Measurements from ENCODE around the gene EIPR1. TPM values are rescaled to one million over a fixed set of nuclear protein-coding genes. Genes with fewer than 3 reads are reported as not detected.

Gene EIPR1
- polyA plus RNA-seq, 1 donor from 2014 or later, result 138 TPM

DNA sequence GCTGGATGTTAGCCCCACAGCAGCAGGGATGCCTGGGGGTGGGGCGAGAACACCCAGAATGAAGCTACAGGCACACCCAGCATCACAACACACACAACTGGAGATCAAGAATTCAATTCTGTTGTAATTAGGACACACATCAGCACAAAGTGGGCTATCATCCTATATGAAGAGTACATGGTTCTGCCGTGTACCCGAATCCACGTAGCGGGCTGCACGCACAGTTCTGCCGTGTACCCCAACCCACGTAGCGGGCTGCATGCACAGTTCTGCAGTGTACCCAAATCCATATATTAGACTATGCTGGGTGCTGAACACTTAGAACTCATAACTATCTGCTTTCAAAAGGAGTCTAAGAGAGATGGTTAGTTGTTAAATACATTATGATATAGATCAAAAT lies 86.5 kb downstream of the EIPR1 start:
- no peaks in the 10 kb centered on the region for H3K9me3 ChIP-seq (ENCODE audit: low read length)
- H3F3A ChIP-seq (ENCODE audit: insufficient read depth, low read length, poor library complexity, severe bottlenecking), result no peaks in the 10 kb centered on the region
- H3K79me2 ChIP-seq (replicated peaks; ENCODE audit: insufficient read depth, low read length), result no peaks in the 10 kb centered on the region
- no peak for TF ChIP-seq TAF1 (IDR thresholded peaks at IDR 0.05; ENCODE audit: low read depth)
- TF ChIP-seq, protein P1, sequence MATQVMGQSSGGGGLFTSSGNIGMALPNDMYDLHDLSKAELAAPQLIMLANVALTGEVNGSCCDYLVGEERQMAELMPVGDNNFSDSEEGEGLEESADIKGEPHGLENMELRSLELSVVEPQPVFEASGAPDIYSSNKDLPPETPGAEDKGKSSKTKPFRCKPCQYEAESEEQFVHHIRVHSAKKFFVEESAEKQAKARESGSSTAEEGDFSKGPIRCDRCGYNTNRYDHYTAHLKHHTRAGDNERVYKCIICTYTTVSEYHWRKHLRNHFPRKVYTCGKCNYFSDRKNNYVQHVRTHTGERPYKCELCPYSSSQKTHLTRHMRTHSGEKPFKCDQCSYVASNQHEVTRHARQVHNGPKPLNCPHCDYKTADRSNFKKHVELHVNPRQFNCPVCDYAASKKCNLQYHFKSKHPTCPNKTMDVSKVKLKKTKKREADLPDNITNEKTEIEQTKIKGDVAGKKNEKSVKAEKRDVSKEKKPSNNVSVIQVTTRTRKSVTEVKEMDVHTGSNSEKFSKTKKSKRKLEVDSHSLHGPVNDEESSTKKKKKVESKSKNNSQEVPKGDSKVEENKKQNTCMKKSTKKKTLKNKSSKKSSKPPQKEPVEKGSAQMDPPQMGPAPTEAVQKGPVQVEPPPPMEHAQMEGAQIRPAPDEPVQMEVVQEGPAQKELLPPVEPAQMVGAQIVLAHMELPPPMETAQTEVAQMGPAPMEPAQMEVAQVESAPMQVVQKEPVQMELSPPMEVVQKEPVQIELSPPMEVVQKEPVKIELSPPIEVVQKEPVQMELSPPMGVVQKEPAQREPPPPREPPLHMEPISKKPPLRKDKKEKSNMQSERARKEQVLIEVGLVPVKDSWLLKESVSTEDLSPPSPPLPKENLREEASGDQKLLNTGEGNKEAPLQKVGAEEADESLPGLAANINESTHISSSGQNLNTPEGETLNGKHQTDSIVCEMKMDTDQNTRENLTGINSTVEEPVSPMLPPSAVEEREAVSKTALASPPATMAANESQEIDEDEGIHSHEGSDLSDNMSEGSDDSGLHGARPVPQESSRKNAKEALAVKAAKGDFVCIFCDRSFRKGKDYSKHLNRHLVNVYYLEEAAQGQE (IDR thresholded peaks at IDR 0.05; ENCODE audit: borderline replicate concordance), result no peak
- TF ChIP-seq POLR2AphosphoS5 (IDR thresholded peaks at IDR 0.05), result no peak
- TF ChIP-seq SMC3 (conservative IDR thresholded peaks at IDR 0.05; ENCODE audit: poor library complexity), result no peak
- TF ChIP-seq MXI1 (conservative IDR thresholded peaks at IDR 0.05; ENCODE audit: poor library complexity, severe bottlenecking), result no peak
- no peak for TF ChIP-seq EP300 (conservative IDR thresholded peaks at IDR 0.05; ENCODE audit: poor library complexity, severe bottlenecking)
- no peak for TF ChIP-seq RAD21 (conservative IDR thresholded peaks at IDR 0.05)
- TF ChIP-seq EZH2 (IDR thresholded peaks at IDR 0.05; ENCODE audit: borderline replicate concordance, insufficient read depth, low read length, poor library complexity, severe bottlenecking), result no peak
- TF ChIP-seq, protein P2, sequence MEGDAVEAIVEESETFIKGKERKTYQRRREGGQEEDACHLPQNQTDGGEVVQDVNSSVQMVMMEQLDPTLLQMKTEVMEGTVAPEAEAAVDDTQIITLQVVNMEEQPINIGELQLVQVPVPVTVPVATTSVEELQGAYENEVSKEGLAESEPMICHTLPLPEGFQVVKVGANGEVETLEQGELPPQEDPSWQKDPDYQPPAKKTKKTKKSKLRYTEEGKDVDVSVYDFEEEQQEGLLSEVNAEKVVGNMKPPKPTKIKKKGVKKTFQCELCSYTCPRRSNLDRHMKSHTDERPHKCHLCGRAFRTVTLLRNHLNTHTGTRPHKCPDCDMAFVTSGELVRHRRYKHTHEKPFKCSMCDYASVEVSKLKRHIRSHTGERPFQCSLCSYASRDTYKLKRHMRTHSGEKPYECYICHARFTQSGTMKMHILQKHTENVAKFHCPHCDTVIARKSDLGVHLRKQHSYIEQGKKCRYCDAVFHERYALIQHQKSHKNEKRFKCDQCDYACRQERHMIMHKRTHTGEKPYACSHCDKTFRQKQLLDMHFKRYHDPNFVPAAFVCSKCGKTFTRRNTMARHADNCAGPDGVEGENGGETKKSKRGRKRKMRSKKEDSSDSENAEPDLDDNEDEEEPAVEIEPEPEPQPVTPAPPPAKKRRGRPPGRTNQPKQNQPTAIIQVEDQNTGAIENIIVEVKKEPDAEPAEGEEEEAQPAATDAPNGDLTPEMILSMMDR (IDR thresholded peaks at IDR 0.05; ENCODE audit: poor library complexity, severe bottlenecking), result no peak
- H3K4me2 ChIP-seq (ENCODE audit: low read length), result no peak overlapping the region
- H3K27me3 ChIP-seq (ENCODE audit: insufficient read depth, low read depth, low read length), result no peaks in the 10 kb centered on the region
- no peaks in the 10 kb centered on the region for H3K36me3 ChIP-seq (ENCODE audit: insufficient read depth, low read length)
- H3K4me3 ChIP-seq (ENCODE audit: low read length), result no peak overlapping the region
- no peaks in the 10 kb centered on the region for H4K20me1 ChIP-seq (ENCODE audit: insufficient read depth)
- no peak overlapping the region for H3K27ac ChIP-seq (ENCODE audit: low read length)
- no peak overlapping the region for H3K9ac ChIP-seq (ENCODE audit: low read length)
- H2AFZ ChIP-seq (ENCODE audit: low read depth, low read length), result no peak overlapping the region
- H3K9me2 ChIP-seq (ENCODE audit: insufficient read depth, low read length), result no peaks in the 10 kb centered on the region

DNA sequence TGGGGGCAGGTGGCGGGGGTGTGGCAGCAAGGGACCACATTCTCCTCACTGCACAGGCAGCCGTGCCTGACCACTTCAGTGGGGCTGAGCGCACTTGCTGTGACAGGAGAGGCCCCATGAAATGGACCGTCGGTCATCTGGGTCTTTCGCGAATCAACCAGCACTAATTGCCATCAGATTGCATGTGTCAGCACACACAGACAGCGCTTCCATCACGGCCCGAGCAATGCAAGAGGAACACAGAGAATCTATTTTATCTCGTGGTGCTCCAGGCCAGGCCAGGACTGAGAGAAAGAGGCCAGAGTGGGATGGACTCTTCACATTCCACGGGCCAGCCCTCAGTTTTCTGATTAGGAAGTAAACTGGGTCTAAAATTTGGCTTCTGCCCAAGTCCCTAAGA lies 87.0 kb downstream of the EIPR1 start:
- H3K9ac ChIP-seq (ENCODE audit: low read length), result no peak overlapping the region
- H4K20me1 ChIP-seq (ENCODE audit: insufficient read depth), result no peaks in the 10 kb centered on the region
- H3K4me3 ChIP-seq (ENCODE audit: low read length), result no peak overlapping the region
- H3K36me3 ChIP-seq (ENCODE audit: insufficient read depth, low read length), result no peaks in the 10 kb centered on the region
- no peak overlapping the region for H3K27ac ChIP-seq (ENCODE audit: low read length)
- H3K9me3 ChIP-seq (ENCODE audit: low read length), result no peaks in the 10 kb centered on the region
- H3F3A ChIP-seq (ENCODE audit: insufficient read depth, low read length, poor library complexity, severe bottlenecking), result no peaks in the 10 kb centered on the region
- H2AFZ ChIP-seq (ENCODE audit: low read depth, low read length), result no peak overlapping the region
- no peak overlapping the region for H3K4me2 ChIP-seq (ENCODE audit: low read length)
- H3K79me2 ChIP-seq (replicated peaks; ENCODE audit: insufficient read depth, low read length), result no peaks in the 10 kb centered on the region
- TF ChIP-seq TAF1 (IDR thresholded peaks at IDR 0.05; ENCODE audit: low read depth), result no peak
- no peak for TF ChIP-seq SMC3 (conservative IDR thresholded peaks at IDR 0.05; ENCODE audit: poor library complexity)
- TF ChIP-seq MXI1 (conservative IDR thresholded peaks at IDR 0.05; ENCODE audit: poor library complexity, severe bottlenecking), result no peak
- TF ChIP-seq, protein P2 (IDR thresholded peaks at IDR 0.05; ENCODE audit: poor library complexity, severe bottlenecking), result no peak
- no peak for TF ChIP-seq EP300 (conservative IDR thresholded peaks at IDR 0.05; ENCODE audit: poor library complexity, severe bottlenecking)
- TF ChIP-seq, protein P1 (IDR thresholded peaks at IDR 0.05; ENCODE audit: borderline replicate concordance), result no peak
- no peak for TF ChIP-seq POLR2AphosphoS5 (IDR thresholded peaks at IDR 0.05)
- TF ChIP-seq RAD21 (conservative IDR thresholded peaks at IDR 0.05), result no peak
- TF ChIP-seq EZH2 (IDR thresholded peaks at IDR 0.05; ENCODE audit: borderline replicate concordance, insufficient read depth, low read length, poor library complexity, severe bottlenecking), result no peak
- no peaks in the 10 kb centered on the region for H3K9me2 ChIP-seq (ENCODE audit: insufficient read depth, low read length)
- no peaks in the 10 kb centered on the region for H3K27me3 ChIP-seq (ENCODE audit: insufficient read depth, low read depth, low read length)

All from neural cell (in vitro differentiated cells).